Sigmoid colon (tissue), 7 donors: ENCODE results near the gene GSAP. TPM values are rescaled to one million over a fixed set of nuclear protein-coding genes. Genes with fewer than 3 reads are reported as not detected.

Source experiments
- DNase-seq: peaks from one replicate; pipeline ENCODE4 v3.0.0-alpha.2; 2019
- H3K27ac ChIP-seq, 4 donors: fragments of 200-600 bp; sonication (generic); one replicate each; pipeline ENCODE4 v1.5.1; 2016 to 2019; ENCODE audit warnings: mild to moderate bottlenecking in 1 of 4
- H3K27me3 ChIP-seq, 3 donors: fragments of 200-600 bp; sonication (generic); one replicate each; pipeline ENCODE4 v1.5.1; 2019; ENCODE audit warnings: mild to moderate bottlenecking in 1 of 3
- H3K36me3 ChIP-seq, 4 donors: fragments of 200-600 bp; sonication (generic); one replicate each; pipeline ENCODE4 v1.5.1; 2016 to 2019
- H3K4me1 ChIP-seq, 4 donors: fragments of 200-600 bp; sonication (generic); one replicate each; pipeline ENCODE4 v1.5.1; 2017 to 2019
- H3K4me3 ChIP-seq, 4 donors: fragments of 200-600 bp; sonication (generic); one replicate each; pipeline ENCODE4 v1.5.1; 2017 to 2019; ENCODE audit warnings: mild to moderate bottlenecking in 2 of 4, moderate library complexity in 1 of 4
- H3K9me3 ChIP-seq, 4 donors: fragments of 200-600 bp in 3 of 4; sonication (generic) in 3 of 4; one replicate each; pipeline versions ENCODE4 v1.5.1 to v1.6.1; 2013 to 2019
- EP300 ChIP-seq, 4 donors: sonication (generic); formaldehyde crosslinking; IDR thresholded peaks; one replicate each; pipeline ENCODE4 v1.6.1; 2017; ENCODE audit warnings: antibody characterized with exemption in 4 of 4
- POLR2A ChIP-seq, 2 donors: fragments of 450-650 bp; IDR thresholded peaks; one replicate each; pipeline ENCODE4 v1.6.1; 2016; ENCODE audit warnings: antibody characterized with exemption in 2 of 2, mild to moderate bottlenecking in 2 of 2, moderate library complexity in 2 of 2
- POLR2AphosphoS5 ChIP-seq, 4 donors: sonication (generic); formaldehyde crosslinking; IDR thresholded peaks; one replicate each; pipeline ENCODE4 v1.6.1; 2017; ENCODE audit warnings: antibody characterized with exemption in 4 of 4
- WGBS, 2 donors: extraction: QIAGEN DNeasy Blood & Tissue Kit; methylation state at CpG; one replicate each; pipeline ENCODE4 v1.1.7; 2013; 5-methylcytosine and 5-hydroxymethylcytosine counted together
- intact Hi-C: fragments of 100-400 bp; cut with DNase I; formaldehyde crosslinking; loops from one replicate; pipeline ENCODE4 v1.15.1; 2023
- polyA plus RNA-seq, 3 donors: library from polyadenylated mRNA; stranded (reverse); fragments of 200-250 nt; gene quantifications; one replicate each; pipeline ENCODE4 v1.2.3, GENCODE V29; 2013
- total RNA-seq, 4 donors: library from RNA; depleted of rRNA; stranded (reverse); fragments of >200 nt; gene quantifications; one replicate each; pipeline ENCODE4 v1.1.0, GENCODE V29; 2016
- TF ChIP-seq, protein P1 (sequence below), 4 experiments: fragments of 450-650 bp in 3 of 4; fragments of 200-600 bp in 1 of 4; IDR thresholded peaks; one replicate each; pipeline ENCODE4 v1.5.1; 2016 to 2019; ENCODE audit warnings: antibody characterized with exemption in 4 of 4, mild to moderate bottlenecking in 3 of 4, moderate library complexity in 2 of 4
- donor health status: healthy with polysubstance abuse.
- donor health status: Bipolar disorder and iron deficiency.
- donor health status: healthy.

Gene GSAP
- total and polyA plus RNA-seq, 7 donors, result 3.6 to 30.2 (median 15.1) TPM

DNA sequence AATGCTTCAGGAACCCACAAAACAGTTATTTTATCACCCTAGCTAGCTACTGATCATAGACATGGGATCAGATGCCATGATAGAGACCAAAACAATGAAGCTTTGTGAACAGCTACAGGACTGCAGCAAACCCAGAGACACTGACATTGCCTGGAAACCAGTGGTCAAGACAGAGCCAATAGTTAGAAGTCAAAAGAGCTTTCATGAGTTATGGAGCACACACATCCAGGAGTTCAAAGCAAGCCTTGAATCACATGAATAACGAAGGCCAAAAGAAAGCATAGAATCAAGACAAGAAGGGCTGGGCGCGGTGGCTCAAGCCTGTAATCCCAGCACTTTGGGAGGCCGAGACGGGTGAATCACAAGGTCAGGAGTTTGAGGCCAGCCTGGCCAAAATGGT is 34.5 kb upstream of the GSAP start:
- DNase-seq, result no peak
- H3K27ac ChIP-seq, result no peak overlapping the region
- peaks cover 0 to 6% (median 0%) of the 10 kb centered on the region in 4 donors for H3K4me1 ChIP-seq
- no peak overlapping the region for H3K4me3 ChIP-seq
- intact Hi-C loops, result no loop called here
- H3K27me3 ChIP-seq, result no peaks in the 10 kb centered on the region
- no peaks in the 10 kb centered on the region for H3K9me3 ChIP-seq
- WGBS, 2 donors, result 97% methylated on average over 5 of the region's 5 CpGs
- no peak for TF ChIP-seq EP300 (IDR thresholded peaks at IDR 0.05)
- TF ChIP-seq POLR2A (IDR thresholded peaks at IDR 0.05), result no peak
- no peak for TF ChIP-seq POLR2AphosphoS5 (IDR thresholded peaks at IDR 0.05)
- TF ChIP-seq, protein P1, sequence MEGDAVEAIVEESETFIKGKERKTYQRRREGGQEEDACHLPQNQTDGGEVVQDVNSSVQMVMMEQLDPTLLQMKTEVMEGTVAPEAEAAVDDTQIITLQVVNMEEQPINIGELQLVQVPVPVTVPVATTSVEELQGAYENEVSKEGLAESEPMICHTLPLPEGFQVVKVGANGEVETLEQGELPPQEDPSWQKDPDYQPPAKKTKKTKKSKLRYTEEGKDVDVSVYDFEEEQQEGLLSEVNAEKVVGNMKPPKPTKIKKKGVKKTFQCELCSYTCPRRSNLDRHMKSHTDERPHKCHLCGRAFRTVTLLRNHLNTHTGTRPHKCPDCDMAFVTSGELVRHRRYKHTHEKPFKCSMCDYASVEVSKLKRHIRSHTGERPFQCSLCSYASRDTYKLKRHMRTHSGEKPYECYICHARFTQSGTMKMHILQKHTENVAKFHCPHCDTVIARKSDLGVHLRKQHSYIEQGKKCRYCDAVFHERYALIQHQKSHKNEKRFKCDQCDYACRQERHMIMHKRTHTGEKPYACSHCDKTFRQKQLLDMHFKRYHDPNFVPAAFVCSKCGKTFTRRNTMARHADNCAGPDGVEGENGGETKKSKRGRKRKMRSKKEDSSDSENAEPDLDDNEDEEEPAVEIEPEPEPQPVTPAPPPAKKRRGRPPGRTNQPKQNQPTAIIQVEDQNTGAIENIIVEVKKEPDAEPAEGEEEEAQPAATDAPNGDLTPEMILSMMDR (IDR thresholded peaks at IDR 0.05), result no peak
- no peaks in the 10 kb centered on the region for H3K36me3 ChIP-seq

DNA sequence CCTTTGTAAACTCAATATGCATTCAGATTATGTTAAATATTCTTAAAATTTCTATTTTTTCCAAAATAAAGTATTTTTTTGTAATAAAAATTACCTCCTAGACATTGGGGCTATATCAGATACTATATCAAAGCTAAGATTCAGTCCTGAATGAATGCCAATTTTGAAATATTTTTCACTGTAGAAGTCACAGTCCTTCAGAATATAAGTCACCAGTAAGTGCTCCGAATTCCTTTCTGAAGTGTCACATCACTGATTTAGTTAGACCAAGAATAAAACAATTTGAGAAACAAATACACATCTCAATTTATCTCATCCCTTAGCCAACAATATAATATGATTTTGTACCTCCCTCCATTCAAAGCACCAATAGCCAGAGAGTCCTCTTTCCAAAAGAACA is 33.9 kb upstream of the GSAP start:
- no peaks in the 10 kb centered on the region for H3K9me3 ChIP-seq
- intact Hi-C loops, result no loop called here
- no peaks in the 10 kb centered on the region for H3K27me3 ChIP-seq
- H3K36me3 ChIP-seq, result no peaks in the 10 kb centered on the region
- H3K4me3 ChIP-seq, result no peak overlapping the region
- 91 to 96% methylated on average over 1 of the region's 1 CpG for WGBS, 2 donors
- no peak for TF ChIP-seq EP300 (IDR thresholded peaks at IDR 0.05)
- TF ChIP-seq POLR2AphosphoS5 (IDR thresholded peaks at IDR 0.05), result no peak
- no peak for TF ChIP-seq POLR2A (IDR thresholded peaks at IDR 0.05)
- TF ChIP-seq, protein P1 (IDR thresholded peaks at IDR 0.05), result no peak
- peaks cover 0 to 6% (median 0%) of the 10 kb centered on the region in 4 donors for H3K4me1 ChIP-seq
- H3K27ac ChIP-seq, result no peak overlapping the region
- no peak for DNase-seq

DNA sequence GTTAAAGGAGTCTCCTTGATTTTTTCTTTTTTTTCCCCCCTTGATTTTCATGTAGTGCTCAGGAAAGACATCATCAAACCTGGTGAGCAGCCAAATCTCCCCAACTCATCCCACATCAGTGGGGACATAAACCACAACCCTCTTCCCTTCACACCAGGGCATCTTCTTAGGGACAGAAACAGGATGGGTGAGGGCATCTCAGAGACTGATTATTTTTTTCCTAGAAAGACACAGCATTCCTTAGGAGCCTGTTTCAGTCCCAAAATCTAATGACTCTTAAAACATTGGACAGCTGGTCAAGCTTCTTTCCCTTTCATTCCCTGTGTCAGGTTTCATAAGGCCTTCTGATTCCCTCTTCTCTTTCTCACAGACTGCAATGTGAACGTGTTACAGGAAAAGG is 31.5 kb upstream of the GSAP start:
- intact Hi-C loops, result no loop called here
- Histone ChIP-seq H3K4me3 (no peak overlapping the region), H3K4me1 (no peaks in the 10 kb centered on the region), H3K36me3 (no peaks in the 10 kb centered on the region), H3K9me3 (no peaks in the 10 kb centered on the region), H3K27ac (no peak overlapping the region), H3K27me3 (no peaks in the 10 kb centered on the region)
- DNase-seq, result no peak
- TF ChIP-seq POLR2A (IDR thresholded peaks at IDR 0.05) (no peak), POLR2AphosphoS5 (IDR thresholded peaks at IDR 0.05) (no peak), EP300 (IDR thresholded peaks at IDR 0.05) (no peak)
- TF ChIP-seq, protein P1 (IDR thresholded peaks at IDR 0.05), result no peak
- 87 to 89% methylated on average over 1 of the region's 1 CpG for WGBS, 2 donors

DNA sequence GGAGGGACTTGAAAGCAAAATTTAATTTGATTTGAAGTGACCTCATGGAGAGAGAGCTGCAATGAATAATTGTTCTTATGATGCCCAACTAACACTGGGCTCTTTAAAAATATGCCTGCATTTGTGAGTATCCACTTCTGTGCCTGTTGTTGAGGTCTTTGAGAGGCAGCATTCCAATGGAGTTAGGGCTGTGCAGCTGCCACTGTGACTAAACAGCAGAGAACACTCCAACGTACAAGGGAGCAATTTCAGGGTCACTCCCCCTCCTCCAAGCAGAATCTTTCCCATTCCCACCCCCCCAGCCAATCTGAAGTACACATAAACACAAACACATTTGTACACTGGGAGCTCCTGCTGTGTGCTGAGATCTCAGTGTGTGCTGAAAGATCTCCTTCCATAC is 28.0 kb upstream of the GSAP start:
- Histone ChIP-seq H3K27ac (peak overlapping the region in 1 of 4 donors; percentile 20), H3K4me1 (no peaks in the 10 kb centered on the region), H3K27me3 (no peaks in the 10 kb centered on the region), H3K9me3 (no peaks in the 10 kb centered on the region), H3K4me3 (no peak overlapping the region), H3K36me3 (no peaks in the 10 kb centered on the region)
- 45 to 53% methylated on average over 1 of the region's 1 CpG for WGBS, 2 donors
- DNase-seq, result no peak
- intact Hi-C loops, result no loop called here
- no peak for TF ChIP-seq POLR2A (IDR thresholded peaks at IDR 0.05)
- TF ChIP-seq POLR2AphosphoS5 (IDR thresholded peaks at IDR 0.05), result no peak
- TF ChIP-seq, protein P1 (IDR thresholded peaks at IDR 0.05), result no peak
- no peak for TF ChIP-seq EP300 (IDR thresholded peaks at IDR 0.05)

DNA sequence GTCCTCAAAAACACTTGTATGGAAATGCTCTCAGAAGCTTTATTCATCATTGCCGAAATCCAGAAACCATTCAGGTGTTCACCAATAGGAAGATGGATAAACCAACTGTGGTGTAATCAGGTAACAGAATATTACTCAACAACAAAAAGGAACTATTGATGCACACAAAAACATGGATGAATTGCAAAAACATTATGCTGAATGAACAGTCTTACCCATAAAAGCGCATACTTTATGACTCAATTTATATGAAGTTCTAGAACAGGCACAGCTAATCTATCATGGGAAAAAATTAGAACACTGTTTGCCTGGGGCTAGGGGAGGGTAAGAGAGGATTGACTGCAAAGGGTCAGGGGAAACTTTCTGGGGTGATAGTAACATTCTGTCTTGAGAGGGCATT is 26.9 kb upstream of the GSAP start:
- no peak overlapping the region for H3K4me3 ChIP-seq
- H3K36me3 ChIP-seq, result no peaks in the 10 kb centered on the region
- no peaks in the 10 kb centered on the region for H3K27me3 ChIP-seq
- TF ChIP-seq, protein P1 (IDR thresholded peaks at IDR 0.05), result no peak
- TF ChIP-seq POLR2A (IDR thresholded peaks at IDR 0.05) (no peak), EP300 (IDR thresholded peaks at IDR 0.05) (no peak), POLR2AphosphoS5 (IDR thresholded peaks at IDR 0.05) (no peak)
- H3K9me3 ChIP-seq, result no peaks in the 10 kb centered on the region
- intact Hi-C loops, result no loop called here
- WGBS, 2 donors, result 93 to 95% methylated on average over 2 of the region's 2 CpGs
- no peaks in the 10 kb centered on the region for H3K4me1 ChIP-seq
- no peak overlapping the region for H3K27ac ChIP-seq
- no peak for DNase-seq
